ENCODE data around the gene ST7. TPM values are rescaled to one million over a fixed set of nuclear protein-coding genes. Genes with fewer than 3 reads are reported as not detected.

Gene ST7
- total RNA-seq, 1 donor from 2014 or later: 107 TPM

- no peaks in the 10 kb centered on the region for H3K4me1 Mint-ChIP-seq (ENCODE audit: low read depth, unreplicated experiment)
- H3K9me3 Mint-ChIP-seq (ENCODE audit: unreplicated experiment): peaks cover 5% of the 10 kb centered on the region
- H3K4me3 Mint-ChIP-seq (ENCODE audit: unreplicated experiment): no peak overlapping the region
- H3K27me3 Mint-ChIP-seq (ENCODE audit: unreplicated experiment): peaks cover 1% of the 10 kb centered on the region
- no peak for DNase-seq
- H3K27ac Mint-ChIP-seq (ENCODE audit: unreplicated experiment): no peak overlapping the region
- TF ChIP-seq CTCF (IDR thresholded peaks at IDR 0.05; ENCODE audit: partially characterized antibody, unreplicated experiment): no peak
- peaks cover 17% of the 10 kb centered on the region for H3K36me3 Mint-ChIP-seq (ENCODE audit: unreplicated experiment)
Measured at GRCh38 chr7:117217106-117218035, 264.1 kb downstream of the ST7 start.

- no peak for TF ChIP-seq CTCF (IDR thresholded peaks at IDR 0.05; ENCODE audit: partially characterized antibody, unreplicated experiment)
- Mint-ChIP-seq H3K27me3 (ENCODE audit: unreplicated experiment) (peaks cover 3% of the 10 kb centered on the region), H3K9me3 (ENCODE audit: unreplicated experiment) (peaks cover 9% of the 10 kb centered on the region), H3K4me3 (ENCODE audit: unreplicated experiment) (no peak overlapping the region), H3K36me3 (ENCODE audit: unreplicated experiment) (peaks cover 25% of the 10 kb centered on the region), H3K27ac (ENCODE audit: unreplicated experiment) (no peak overlapping the region), H3K4me1 (ENCODE audit: low read depth, unreplicated experiment) (no peaks in the 10 kb centered on the region)
- no peak for DNase-seq
Measured at GRCh38 chr7:117218700-117219099, 265.4 kb downstream of the ST7 start.

- Mint-ChIP-seq H3K27ac (ENCODE audit: unreplicated experiment) (no peak overlapping the region), H3K36me3 (ENCODE audit: unreplicated experiment) (peaks cover 25% of the 10 kb centered on the region), H3K4me3 (ENCODE audit: unreplicated experiment) (no peak overlapping the region), H3K9me3 (ENCODE audit: unreplicated experiment) (peaks cover 9% of the 10 kb centered on the region), H3K27me3 (ENCODE audit: unreplicated experiment) (peaks cover 4% of the 10 kb centered on the region), H3K4me1 (ENCODE audit: low read depth, unreplicated experiment) (no peaks in the 10 kb centered on the region)
- DNase-seq: no peak
- no peak for TF ChIP-seq CTCF (IDR thresholded peaks at IDR 0.05; ENCODE audit: partially characterized antibody, unreplicated experiment)
Measured at GRCh38 chr7:117219485-117219884, 266.2 kb downstream of the ST7 start.

GRCh38 chr7:117220836-117221235, 267.5 kb downstream of the ST7 start:
- Mint-ChIP-seq H3K9me3 (ENCODE audit: unreplicated experiment) (peaks cover 10% of the 10 kb centered on the region), H3K27me3 (ENCODE audit: unreplicated experiment) (peaks cover 6% of the 10 kb centered on the region), H3K4me3 (ENCODE audit: unreplicated experiment) (no peak overlapping the region), H3K36me3 (ENCODE audit: unreplicated experiment) (peaks cover 25% of the 10 kb centered on the region), H3K27ac (ENCODE audit: unreplicated experiment) (no peak overlapping the region), H3K4me1 (ENCODE audit: low read depth, unreplicated experiment) (peaks cover 1% of the 10 kb centered on the region)
- DNase-seq: no peak
- TF ChIP-seq CTCF (IDR thresholded peaks at IDR 0.05; ENCODE audit: partially characterized antibody, unreplicated experiment): no peak

- Mint-ChIP-seq H3K27me3 (ENCODE audit: unreplicated experiment) (peaks cover 12% of the 10 kb centered on the region), H3K36me3 (ENCODE audit: unreplicated experiment) (peaks cover 17% of the 10 kb centered on the region), H3K4me3 (ENCODE audit: unreplicated experiment) (no peak overlapping the region), H3K4me1 (ENCODE audit: low read depth, unreplicated experiment) (peaks cover 17% of the 10 kb centered on the region), H3K9me3 (ENCODE audit: unreplicated experiment) (peaks cover 13% of the 10 kb centered on the region), H3K27ac (ENCODE audit: unreplicated experiment) (no peak overlapping the region)
- TF ChIP-seq CTCF (IDR thresholded peaks at IDR 0.05; ENCODE audit: partially characterized antibody, unreplicated experiment): no peak
- no peak for DNase-seq
Measured at GRCh38 chr7:117225536-117225935, 272.2 kb downstream of the ST7 start.
